T-helper 2 cell (primary cell): ENCODE data around the gene PDLIM3.
"Not testable (repeated sequence)": the region's sequence is repeated elsewhere in the genome, so short reads cannot be mapped to it uniquely, and the experiment has no call there.

Experiments used
- DNase-seq, 5 experiments: peaks; one replicate each; pipeline versions ENCODE4 v3.0.0 to v3.0.0-alpha.2; 2012 to 2022

The PDLIM3 gene

GRCh38 chr4:185552254-185552653 lies 16.9 kb upstream of the PDLIM3 start:
- no peak for DNase-seq

GRCh38 chr4:185550933-185551332 lies 15.6 kb upstream of the PDLIM3 start:
- no peak for DNase-seq

GRCh38 chr4:185549095-185549639 lies 13.9 kb upstream of the PDLIM3 start:
- DNase-seq, result no peak

DNA sequence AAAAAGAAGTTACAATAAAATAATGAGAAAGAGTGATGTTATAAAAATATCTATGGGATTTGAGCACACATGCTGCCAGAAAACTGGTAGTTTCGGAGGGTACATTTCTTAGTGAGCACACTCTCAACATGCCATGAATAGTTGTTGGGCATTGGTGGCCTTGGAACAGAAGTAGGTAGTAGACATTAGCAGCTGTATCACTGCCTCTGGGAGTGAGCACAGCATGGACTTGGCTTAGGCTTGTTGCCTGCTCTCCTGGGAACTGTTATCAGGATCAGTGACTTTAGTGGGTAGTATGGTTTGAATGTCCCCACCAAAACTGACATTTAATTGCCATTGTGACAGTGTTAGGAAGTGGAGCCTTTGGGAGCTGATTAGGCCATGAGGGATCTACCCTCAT lies 13.3 kb upstream of the PDLIM3 start:
- no peak for DNase-seq

GRCh38 chr4:185546335-185546734 lies 11.0 kb upstream of the PDLIM3 start:
- DNase-seq, result no peak

DNA sequence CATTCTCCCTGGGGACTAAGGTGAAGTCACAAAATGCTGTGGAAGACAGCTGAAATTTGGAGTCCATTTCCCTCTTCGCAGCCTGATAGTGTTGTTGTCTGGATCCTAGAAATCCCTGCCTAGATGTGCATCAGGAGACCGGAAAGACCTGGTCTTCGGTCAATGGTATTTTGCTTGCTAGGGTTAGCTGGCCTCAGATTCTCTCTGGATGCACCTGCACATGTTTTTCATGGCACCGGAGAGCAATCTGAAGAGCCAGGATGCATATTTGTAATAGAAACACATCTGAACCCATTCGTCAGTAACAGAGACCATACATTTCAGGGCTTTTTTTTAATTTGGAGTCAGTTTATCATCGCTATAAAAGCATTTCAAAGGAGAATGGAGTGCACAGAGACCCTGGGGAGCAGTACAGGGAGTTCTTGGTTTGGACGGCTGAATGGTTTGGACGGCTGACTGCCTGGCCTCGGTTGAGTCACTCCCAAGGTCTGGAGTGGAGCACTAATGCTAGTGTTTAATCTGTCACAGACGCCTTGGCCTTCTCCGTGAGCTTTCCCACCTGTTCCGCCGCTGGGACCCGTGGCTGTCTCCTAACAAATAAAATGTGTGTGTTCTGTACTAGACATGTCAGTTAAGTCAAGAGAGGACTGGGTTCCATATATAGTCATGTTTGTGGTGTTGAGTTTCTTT lies 7.5 kb upstream of the PDLIM3 start:
- no peak for DNase-seq

GRCh38 chr4:185541251-185541727 lies 6.0 kb upstream of the PDLIM3 start:
- DNase-seq, result no peak

- no peak for DNase-seq
Observed at GRCh38 chr4:185540487-185541120, 5.3 kb upstream of the PDLIM3 start.

GRCh38 chr4:185540040-185540439 lies 4.7 kb upstream of the PDLIM3 start:
- no peak for DNase-seq

GRCh38 chr4:185538806-185539205 lies 3.5 kb upstream of the PDLIM3 start:
- DNase-seq, result no peak

- DNase-seq, result no peak
Observed at GRCh38 chr4:185536411-185536709, 1.1 kb upstream of the PDLIM3 start.

DNA sequence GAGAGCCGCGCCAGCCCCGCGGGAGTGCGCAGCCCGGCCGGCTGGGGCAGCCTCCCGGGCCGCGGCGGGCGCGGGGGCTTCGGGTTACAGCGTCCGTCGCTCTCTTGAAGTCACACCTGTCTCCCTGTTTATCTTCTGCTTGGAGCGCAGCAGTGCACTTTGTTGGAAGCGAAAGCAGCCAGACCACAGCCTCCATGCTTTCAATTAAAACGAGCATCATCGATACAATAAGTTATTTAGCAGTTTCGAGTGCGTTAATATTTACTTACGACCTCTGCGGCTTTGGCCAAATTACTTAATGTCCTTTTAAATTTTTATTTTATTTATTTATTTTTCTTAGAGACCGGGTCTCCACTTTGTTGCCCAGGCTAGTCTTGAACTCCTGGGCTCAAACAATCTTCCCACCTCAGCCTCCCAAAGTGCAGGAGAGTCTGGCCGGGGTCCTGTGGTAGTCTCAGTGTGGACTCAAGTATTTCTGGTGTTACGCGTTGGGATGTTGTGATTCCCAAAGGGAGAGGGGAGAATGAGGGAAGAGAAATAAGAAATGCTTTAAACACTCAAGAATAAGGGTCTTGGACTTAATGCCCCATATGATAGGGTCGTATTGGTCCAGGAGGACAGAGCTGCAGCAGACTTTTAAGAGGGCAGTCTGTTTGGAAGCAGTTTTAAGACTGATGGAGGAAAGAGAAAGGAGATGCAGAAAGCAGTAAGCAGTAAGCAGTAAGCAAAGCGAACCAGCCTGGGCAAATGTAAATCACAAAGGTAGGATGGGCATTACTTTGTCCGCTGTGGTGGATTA lies 504 bp upstream of the PDLIM3 start:
- DNase-seq, result no peak

DNA sequence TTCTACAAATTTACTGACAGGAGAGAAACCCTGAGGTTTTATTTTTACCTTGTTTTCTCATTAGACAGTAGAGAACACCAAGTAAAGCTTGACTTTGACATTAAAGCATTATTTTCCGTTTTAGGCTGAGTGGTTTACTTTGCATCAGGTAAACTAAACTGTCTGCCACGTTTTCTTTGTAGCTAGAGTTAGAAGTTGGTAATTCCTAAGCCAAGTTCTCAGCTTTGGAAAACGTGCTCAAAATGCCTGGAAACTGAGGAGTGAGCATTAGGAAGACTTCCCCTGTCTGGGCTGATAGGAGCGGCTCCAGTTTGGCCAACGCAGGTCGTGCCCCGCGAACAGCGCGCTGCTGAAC lies 819 bp downstream of the PDLIM3 start:
- DNase-seq, result no peak

DNA sequence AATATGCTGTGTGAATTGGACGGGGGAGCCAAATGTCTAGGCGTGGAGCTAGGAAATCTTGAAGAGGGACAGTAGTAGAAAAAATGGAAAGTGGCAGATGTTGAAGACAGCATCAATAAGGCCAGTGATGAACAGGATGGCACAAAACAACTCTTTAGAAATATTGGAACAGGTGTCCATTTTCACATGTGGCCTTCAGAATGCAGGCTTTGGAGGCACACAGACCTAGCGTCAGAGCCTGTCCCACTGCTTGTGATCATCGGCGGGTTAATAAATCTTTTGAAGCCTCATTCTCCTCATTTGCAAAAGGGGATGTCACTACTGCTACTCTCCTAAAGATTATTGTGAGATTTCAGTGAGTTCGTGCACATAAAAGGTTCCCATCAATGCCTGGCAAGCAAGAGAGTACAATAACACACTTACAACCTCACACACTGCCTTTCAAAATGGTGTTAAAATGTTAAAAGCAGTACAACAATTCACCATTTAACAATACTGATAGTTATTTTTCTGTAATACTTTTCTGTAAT lies 2.4 kb downstream of the PDLIM3 start:
- DNase-seq, result no peak

DNA sequence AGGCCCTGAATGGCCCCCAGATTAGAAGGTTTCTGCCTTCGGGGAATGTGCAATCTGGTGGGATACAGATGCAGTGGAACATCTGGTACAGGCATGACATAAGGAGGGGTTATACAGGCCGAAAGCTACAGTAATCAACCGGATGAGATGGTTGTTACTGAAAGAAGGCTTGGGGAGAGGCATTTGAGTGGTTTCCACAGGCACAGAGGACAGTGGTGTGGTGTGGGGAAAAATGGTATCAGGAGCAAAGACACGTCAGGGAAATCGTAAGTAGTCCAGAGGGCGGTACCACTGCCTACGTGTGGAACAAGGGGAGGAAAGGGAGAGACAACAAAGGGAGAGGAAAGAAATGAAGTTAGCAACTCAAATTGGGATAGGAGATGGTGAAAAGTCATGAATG lies 3.0 kb downstream of the PDLIM3 start:
- no peak for DNase-seq

DNA sequence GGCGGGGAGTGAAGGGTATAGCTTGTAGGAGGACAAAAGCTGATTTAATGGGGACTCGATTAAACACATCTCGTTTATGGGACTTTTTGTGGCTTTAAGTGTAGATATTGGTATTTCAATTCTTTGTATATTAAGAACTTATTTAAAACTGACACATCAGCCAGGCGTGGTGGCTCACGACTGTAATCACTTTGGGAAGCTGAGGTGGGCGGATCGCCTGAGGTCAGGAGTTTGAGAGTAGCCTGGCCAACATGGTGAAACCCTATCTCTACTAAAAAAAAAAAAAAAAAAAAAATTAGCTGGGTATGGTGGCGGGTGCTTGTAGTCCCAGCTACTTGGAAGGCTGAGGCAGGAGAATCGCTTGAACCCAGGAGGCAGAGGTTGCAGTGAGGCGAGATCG lies 3.7 kb downstream of the PDLIM3 start:
- DNase-seq, result not testable (repeated sequence)

GRCh38 chr4:185529413-185529812 lies 5.9 kb downstream of the PDLIM3 start:
- DNase-seq, result no peak

GRCh38 chr4:185524888-185525863 lies 10.1 kb downstream of the PDLIM3 start:
- DNase-seq, result no peak

DNA sequence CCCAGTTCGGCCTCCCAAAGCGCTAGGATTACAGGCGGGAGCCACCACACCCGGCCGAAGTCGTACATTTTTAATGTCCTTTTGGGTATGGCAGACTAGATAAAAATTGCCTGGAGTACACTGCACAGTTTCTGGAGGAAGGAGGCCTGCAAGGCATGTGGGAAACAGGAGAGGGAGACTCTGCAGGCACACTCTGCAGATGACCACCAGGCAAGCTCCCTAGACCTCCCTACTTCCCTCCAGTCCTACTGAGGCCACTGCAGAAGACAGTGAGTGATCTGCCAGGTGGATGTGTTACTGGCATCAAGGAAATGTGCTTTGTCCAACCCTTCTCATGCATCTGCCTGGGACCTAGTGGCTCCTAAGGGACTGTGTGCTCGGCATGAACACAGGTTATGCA lies 11.4 kb downstream of the PDLIM3 start:
- no peak for DNase-seq

GRCh38 chr4:185522451-185522850 lies 12.9 kb downstream of the PDLIM3 start:
- no peak for DNase-seq

- no peak for DNase-seq
Observed at GRCh38 chr4:185520119-185520518, 15.2 kb downstream of the PDLIM3 start.

DNA sequence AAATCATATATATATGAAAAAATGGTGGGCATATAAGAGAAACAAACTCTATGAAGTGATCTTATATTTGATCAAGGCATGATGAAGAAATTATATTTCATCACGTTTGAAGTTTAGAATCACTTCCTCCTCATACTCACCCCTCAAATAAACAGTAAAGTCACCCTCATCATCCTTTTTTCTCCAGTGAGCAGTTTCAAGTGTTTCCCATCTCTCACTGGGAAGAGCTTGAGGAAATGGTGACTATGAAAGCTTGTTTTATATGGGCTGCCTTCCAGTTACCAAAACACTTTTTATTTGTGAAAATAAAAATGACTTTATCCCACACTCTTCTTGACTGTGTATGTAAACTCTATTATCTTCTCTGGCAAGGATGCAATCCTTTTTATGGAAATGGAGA lies 16.8 kb downstream of the PDLIM3 start:
- no peak for DNase-seq
